Astrocyte (in vitro differentiated cells and primary cell): ENCODE results near the gene TEPSIN. TPM values are rescaled to one million over a fixed set of nuclear protein-coding genes. Genes with fewer than 3 reads are reported as not detected.

ENCODE experiments used
- DNase-seq: peaks from one replicate; pipeline ENCODE4 v3.0.0-alpha.2; 2010; ENCODE audit warnings: low read depth
- FAIRE-seq: peaks from 2 replicates; lab custom pipeline; 2011; peaks lifted over from hg19 to GRCh38; lab: Jason Lieb, UNC
- H2AFZ ChIP-seq: 2 replicates; pipeline ENCODE4 v1.6.0; 2012; ENCODE audit warnings: low read depth, low read length, inconsistent platforms
- H3K27ac ChIP-seq: 2 replicates; pipeline ENCODE4 v1.5.1; 2011; ENCODE audit warnings: low read depth, low read length, inconsistent platforms
- H3K27me3 ChIP-seq: 2 replicates; pipeline ENCODE4 v1.6.0; 2011; ENCODE audit warnings: low read length, inconsistent platforms; ENCODE audit not compliant: insufficient read depth
- H3K36me3 ChIP-seq: 2 replicates; pipeline ENCODE4 v1.5.1; 2011; ENCODE audit warnings: low read length, inconsistent platforms; ENCODE audit not compliant: insufficient read depth
- H3K4me1 ChIP-seq: 2 replicates; pipeline ENCODE4 v1.5.1; 2011; ENCODE audit warnings: low read length, inconsistent platforms; ENCODE audit not compliant: insufficient read depth
- H3K4me2 ChIP-seq: 2 replicates; pipeline ENCODE4 v1.6.0; 2012; ENCODE audit warnings: low read length, inconsistent platforms
- H3K4me3 ChIP-seq: 2 replicates; pipeline ENCODE4 v1.5.1; 2011; ENCODE audit warnings: low read depth, mild to moderate bottlenecking, low read length, inconsistent platforms; ENCODE audit not compliant: insufficient read depth
- H3K79me2 ChIP-seq: 2 replicates; pipeline ENCODE4 v1.6.0; 2012; ENCODE audit warnings: mild to moderate bottlenecking, low read length, inconsistent platforms; ENCODE audit not compliant: insufficient read depth
- H3K9ac ChIP-seq: 2 replicates; pipeline ENCODE4 v1.6.0; 2012; ENCODE audit warnings: mild to moderate bottlenecking, low read length, inconsistent platforms
- H3K9me3 ChIP-seq: 2 replicates; pipeline ENCODE4 v1.5.1; 2012; ENCODE audit warnings: low read depth, mild to moderate bottlenecking, low read length, inconsistent platforms; ENCODE audit not compliant: insufficient read depth
- H4K20me1 ChIP-seq: 2 replicates; pipeline ENCODE4 v1.6.0; 2012; ENCODE audit warnings: low read length, inconsistent platforms; ENCODE audit not compliant: insufficient read depth
- H3K27ac Mint-ChIP-seq: one replicate; pipeline ENCODE4 v1.8.0; 2021; ENCODE audit warnings: mild to moderate bottlenecking, mixed read lengths; ENCODE audit not compliant: unreplicated experiment
- H3K27me3 Mint-ChIP-seq: one replicate; pipeline ENCODE4 v1.8.0; 2021; ENCODE audit warnings: low read depth, mixed read lengths; ENCODE audit not compliant: unreplicated experiment
- H3K36me3 Mint-ChIP-seq: one replicate; pipeline ENCODE4 v1.8.0; 2021; ENCODE audit warnings: low read depth, mixed read lengths; ENCODE audit not compliant: unreplicated experiment
- H3K4me1 Mint-ChIP-seq: one replicate; pipeline ENCODE4 v1.8.0; 2021; ENCODE audit warnings: low read depth, mixed read lengths; ENCODE audit not compliant: unreplicated experiment
- H3K4me3 Mint-ChIP-seq: one replicate; pipeline ENCODE4 v1.8.0; 2021; ENCODE audit warnings: mild to moderate bottlenecking, moderate library complexity, mixed read lengths; ENCODE audit not compliant: unreplicated experiment
- H3K9me3 Mint-ChIP-seq: one replicate; pipeline ENCODE4 v1.8.0; 2021; ENCODE audit warnings: mild to moderate bottlenecking, mixed read lengths; ENCODE audit not compliant: unreplicated experiment
- CTCF ChIP-seq: IDR thresholded peaks from 2 replicates; pipeline ENCODE4 v1.5.1; 2011; ENCODE audit warnings: low read depth, mild to moderate bottlenecking, inconsistent platforms, low read length, moderate library complexity; ENCODE audit not compliant: insufficient read depth
- EZH2 ChIP-seq: IDR thresholded peaks from 2 replicates; pipeline ENCODE4 v1.6.1; 2012; ENCODE audit warnings: mild to moderate bottlenecking, low read length, inconsistent platforms; ENCODE audit not compliant: insufficient read depth
- total RNA-seq: library from RNA; stranded (reverse); gene quantifications from 2 replicates; pipeline ENCODE4 v1.2.1, GENCODE V29; 2021

The TEPSIN gene
- total RNA-seq, 1 donor from 2014 or later, result 26.4 TPM

- Histone ChIP-seq H3K9me3 (no peaks in the 10 kb centered on the region), H3K4me2 (no peak overlapping the region), H2AFZ (no peak overlapping the region), H3K36me3 (peaks cover 8% of the 10 kb centered on the region), H3K9ac (no peak overlapping the region), H4K20me1 (peaks cover 16% of the 10 kb centered on the region), H3K79me2 (no peaks in the 10 kb centered on the region), H3K4me3 (no peak overlapping the region), H3K27me3 (no peaks in the 10 kb centered on the region), H3K4me1 (peaks cover 3% of the 10 kb centered on the region), H3K27ac (no peak overlapping the region)
- Mint-ChIP-seq H3K36me3 (peaks cover 23% of the 10 kb centered on the region), H3K4me3 (no peak overlapping the region), H3K27ac (no peak overlapping the region), H3K9me3 (no peaks in the 10 kb centered on the region), H3K4me1 (peaks cover 2% of the 10 kb centered on the region), H3K27me3 (peaks cover 3% of the 10 kb centered on the region)
- no peak for TF ChIP-seq EZH2
- no peak for TF ChIP-seq CTCF
- DNase-seq (no peak), FAIRE-seq (no peak)
These were observed 22.2 kb upstream of the TEPSIN start for GRCh38 chr17:81261096-81261495.

GRCh38 chr17:81260641-81261040, 21.8 kb upstream of the TEPSIN start:
- H3K27me3 Mint-ChIP-seq, result peaks cover 3% of the 10 kb centered on the region

More at GRCh38 chr17:81260641-81261040, 21.8 kb upstream of the TEPSIN start:
- Histone ChIP-seq H3K4me1 (peaks cover 4% of the 10 kb centered on the region), H3K27me3 (no peaks in the 10 kb centered on the region), H3K9me3 (no peaks in the 10 kb centered on the region), H3K27ac (no peak overlapping the region), H2AFZ (no peak overlapping the region), H3K4me3 (no peak overlapping the region), H3K36me3 (peaks cover 4% of the 10 kb centered on the region), H3K79me2 (no peaks in the 10 kb centered on the region), H3K9ac (no peak overlapping the region), H4K20me1 (peaks cover 21% of the 10 kb centered on the region), H3K4me2 (no peak overlapping the region)
- H3K9me3 Mint-ChIP-seq, result no peaks in the 10 kb centered on the region
- peaks cover 23% of the 10 kb centered on the region for H3K36me3 Mint-ChIP-seq
- TF ChIP-seq CTCF, result no peak
- no peak for TF ChIP-seq EZH2
- H3K27ac Mint-ChIP-seq, result no peak overlapping the region
- peaks cover 2% of the 10 kb centered on the region for H3K4me1 Mint-ChIP-seq
- no peak overlapping the region for H3K4me3 Mint-ChIP-seq
- no peak for DNase-seq
- no peak for FAIRE-seq
